ENCODE measurements around the gene ZNF724. TPM values are rescaled to one million over a fixed set of nuclear protein-coding genes. Genes with fewer than 3 reads are reported as not detected.

The ZNF724 gene
- total RNA-seq, 1 experiment from 2014 or later = 10.5 TPM

DNA sequence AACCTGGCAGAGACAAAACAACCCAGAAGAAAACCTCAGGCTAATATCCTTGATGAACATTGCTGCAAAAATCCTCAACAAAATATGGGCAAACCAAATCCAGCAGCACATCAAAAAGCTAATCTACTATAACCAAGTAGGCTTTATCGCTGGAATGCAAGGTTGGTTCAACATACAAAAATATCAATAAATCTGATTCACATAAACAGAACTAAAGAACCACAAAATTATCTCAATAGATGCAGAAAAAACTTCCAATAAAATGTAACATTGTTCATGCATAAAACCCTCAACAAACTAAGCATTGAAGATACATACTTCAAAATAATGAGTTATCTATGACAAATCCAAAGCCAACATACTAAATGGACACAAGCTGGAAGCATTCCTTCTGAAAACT is 8.8 kb downstream of the ZNF724 start:
- DNase-seq (ENCODE audit: low spot score) = no peak

DNA sequence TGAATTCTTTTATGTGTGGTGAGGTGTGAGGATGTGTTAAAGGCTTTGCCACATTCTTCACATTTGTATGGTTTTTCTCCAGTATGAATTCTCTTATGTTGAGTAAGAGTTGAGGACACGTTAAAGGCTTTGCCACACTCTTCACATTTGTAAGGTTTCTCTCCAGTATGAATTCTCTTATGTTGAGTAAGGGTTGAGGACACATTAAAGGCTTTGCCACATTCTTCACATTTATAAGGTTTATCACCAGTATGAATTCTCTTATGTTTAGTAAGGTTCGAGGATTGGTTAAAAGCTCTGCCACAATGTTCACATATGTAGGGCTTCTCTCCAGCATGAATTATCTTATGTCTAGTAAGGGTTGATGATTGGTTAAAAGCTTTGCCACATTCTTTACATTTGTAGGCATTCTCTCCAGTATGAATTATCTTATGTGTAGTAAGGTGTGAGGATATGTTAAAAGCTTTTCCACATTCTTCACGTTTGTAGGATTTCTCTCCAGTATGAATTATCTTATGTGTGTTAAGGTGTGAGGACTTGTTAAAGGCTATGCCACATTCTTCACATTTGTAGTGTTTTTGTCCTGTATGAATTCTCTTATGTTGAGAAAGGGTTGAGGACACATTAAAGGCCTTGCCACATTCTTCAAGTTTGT is 27.1 kb downstream of the ZNF724 start:
- DNase-seq (ENCODE audit: low spot score) = no peak

DNA sequence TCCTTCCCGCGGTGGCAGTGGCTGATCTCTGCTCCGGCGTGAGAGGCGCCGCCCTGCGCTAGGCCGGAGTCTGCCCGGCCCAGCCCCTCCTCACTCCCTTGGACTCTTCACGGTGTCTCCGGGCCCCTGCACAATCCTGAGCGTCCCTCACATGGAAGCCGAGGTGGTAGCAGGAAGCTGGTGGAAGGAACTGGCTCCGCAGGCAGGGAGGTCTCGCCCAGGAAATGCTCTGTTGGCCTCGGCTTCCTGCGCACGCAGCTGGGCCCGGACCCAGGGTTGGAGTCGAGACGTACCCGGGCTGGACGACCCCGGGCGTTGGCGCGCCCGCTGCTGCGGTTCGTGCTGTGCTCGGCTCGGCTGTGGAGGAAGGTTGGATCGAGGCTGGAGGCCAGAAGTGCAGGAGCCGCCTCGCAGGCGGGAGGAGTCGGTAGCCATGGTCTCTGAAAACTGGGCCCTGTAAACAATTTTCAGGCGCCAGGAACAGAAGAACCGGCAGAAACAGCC is 46.3 kb downstream of the ZNF724 start:
- no peak for DNase-seq (ENCODE audit: low spot score)

DNA sequence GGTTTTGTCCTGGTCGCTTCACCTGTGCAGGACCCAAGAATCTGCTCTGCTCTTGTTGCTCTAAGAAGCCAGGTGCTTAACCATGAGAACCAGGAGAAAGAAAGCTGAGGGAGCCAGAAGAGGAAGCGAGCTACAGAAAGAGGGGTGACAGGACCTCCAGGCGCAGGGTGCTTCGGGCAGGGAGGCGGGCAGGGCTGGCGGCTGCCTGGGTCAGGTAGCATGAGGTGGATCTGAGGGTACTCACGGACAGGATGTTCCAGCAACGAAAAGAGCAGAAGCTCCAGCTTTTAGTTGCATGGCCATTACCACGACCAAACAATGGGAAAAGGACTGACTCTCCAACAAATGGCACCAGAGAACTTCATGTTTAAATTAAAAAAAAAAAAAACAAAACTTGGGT is 59.9 kb downstream of the ZNF724 start:
- DNase-seq (ENCODE audit: low spot score) = no peak

DNA sequence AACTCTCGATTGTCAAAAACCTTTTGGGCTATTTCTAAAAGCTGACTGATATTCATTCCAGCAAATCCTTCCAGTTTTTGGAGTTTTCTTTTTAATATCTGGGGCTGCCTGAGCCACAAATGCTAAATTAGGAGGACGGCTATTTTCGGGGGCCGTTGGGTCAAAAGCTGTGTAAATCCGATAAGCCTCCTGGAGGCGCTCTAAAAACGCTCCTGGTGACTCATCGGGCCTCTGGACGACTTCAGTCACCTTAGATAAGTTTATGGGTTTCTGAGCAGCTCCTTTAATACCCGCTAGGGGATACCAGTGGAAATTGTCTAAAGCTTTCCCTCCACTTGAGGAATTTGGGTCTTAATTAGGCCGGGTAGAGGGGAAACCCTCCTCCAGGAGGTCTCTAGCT is 66.9 kb downstream of the ZNF724 start:
- no peak for DNase-seq (ENCODE audit: low spot score)

Other genes with a start within 250 kb of the ZNF724 start
- 0.10 and 1.6 TPM in 2 replicates for gene ZNF728, start 247.2 kb downstream of the ZNF724 start, total RNA-seq (2014; rRNA removed; shearing (Covaris generic))
- 1.0 and 2.0 TPM in 2 replicates for gene ZNF730, start 133.4 kb downstream of the ZNF724 start, total RNA-seq (2014; rRNA removed; shearing (Covaris generic))
- 7.5 and 8.2 TPM in 2 replicates for gene ZNF91, start 145.1 kb upstream of the ZNF724 start, total RNA-seq (2014; rRNA removed; shearing (Covaris generic))

All from H4 (cell line).